Measurements from ENCODE around the gene IFT22. TPM values are rescaled to one million over a fixed set of nuclear protein-coding genes. Genes with fewer than 3 reads are reported as not detected.
"Not testable (repeated sequence)": the region's sequence is repeated elsewhere in the genome, so short reads cannot be mapped to it uniquely, and the experiment has no call there.

The IFT22 gene
- total RNA-seq, 1 experiment from 2014 or later = 21.5 TPM

- no peak for DNase-seq (ENCODE audit: unreplicated experiment)
- H3K9me3 Mint-ChIP-seq (ENCODE audit: unreplicated experiment) = no peaks in the 10 kb centered on the region
- CTCF ChIA-PET = interaction anchor here (0.5 to 1.0 kb wide), 4 partner anchors 10 to 157 kb away, joined by 3 read pairs; no protein-coding TSS in a partner anchor
- no TSS peak for BruUV-seq (replicated peaks)
- no peaks in the 10 kb centered on the region for H3K36me3 Mint-ChIP-seq (ENCODE audit: insufficient read depth, unreplicated experiment)
- H3K27ac Mint-ChIP-seq (ENCODE audit: low read depth, unreplicated experiment) = no peak within 1 kb of the TSS
- H3K4me1 Mint-ChIP-seq (ENCODE audit: insufficient read depth, unreplicated experiment) = no peaks in the 10 kb centered on the region
- no peaks in the 10 kb centered on the region for H3K27me3 Mint-ChIP-seq (ENCODE audit: insufficient read depth, unreplicated experiment)
- TF ChIP-seq, protein P1, sequence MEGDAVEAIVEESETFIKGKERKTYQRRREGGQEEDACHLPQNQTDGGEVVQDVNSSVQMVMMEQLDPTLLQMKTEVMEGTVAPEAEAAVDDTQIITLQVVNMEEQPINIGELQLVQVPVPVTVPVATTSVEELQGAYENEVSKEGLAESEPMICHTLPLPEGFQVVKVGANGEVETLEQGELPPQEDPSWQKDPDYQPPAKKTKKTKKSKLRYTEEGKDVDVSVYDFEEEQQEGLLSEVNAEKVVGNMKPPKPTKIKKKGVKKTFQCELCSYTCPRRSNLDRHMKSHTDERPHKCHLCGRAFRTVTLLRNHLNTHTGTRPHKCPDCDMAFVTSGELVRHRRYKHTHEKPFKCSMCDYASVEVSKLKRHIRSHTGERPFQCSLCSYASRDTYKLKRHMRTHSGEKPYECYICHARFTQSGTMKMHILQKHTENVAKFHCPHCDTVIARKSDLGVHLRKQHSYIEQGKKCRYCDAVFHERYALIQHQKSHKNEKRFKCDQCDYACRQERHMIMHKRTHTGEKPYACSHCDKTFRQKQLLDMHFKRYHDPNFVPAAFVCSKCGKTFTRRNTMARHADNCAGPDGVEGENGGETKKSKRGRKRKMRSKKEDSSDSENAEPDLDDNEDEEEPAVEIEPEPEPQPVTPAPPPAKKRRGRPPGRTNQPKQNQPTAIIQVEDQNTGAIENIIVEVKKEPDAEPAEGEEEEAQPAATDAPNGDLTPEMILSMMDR (IDR thresholded peaks at IDR 0.05; ENCODE audit: unreplicated experiment) = no peak
- POLR2A ChIA-PET = interaction anchor here (0.5 to 0.6 kb wide), 2 partner anchors 176 to 1023 kb away, joined by 3 read pairs; no protein-coding TSS in a partner anchor
- peak within 1 kb of the TSS; percentile 33 for H3K4me3 Mint-ChIP-seq (ENCODE audit: unreplicated experiment)
- intact Hi-C loops (cut with micrococcal nuclease) = loop anchor here (5.0 kb wide), 4 partner anchors 80 to 910 kb away; no protein-coding TSS in a partner anchor
Observed at GRCh38 chr7:101362334-101363195, 41.0 kb upstream of the IFT22 start, which contains the start of gene COL26A1. Gene COL26A1, plus strand, starts transcription at chr7:101362875. Its CDS starts 158 bp downstream, at chr7:101363033.

DNA sequence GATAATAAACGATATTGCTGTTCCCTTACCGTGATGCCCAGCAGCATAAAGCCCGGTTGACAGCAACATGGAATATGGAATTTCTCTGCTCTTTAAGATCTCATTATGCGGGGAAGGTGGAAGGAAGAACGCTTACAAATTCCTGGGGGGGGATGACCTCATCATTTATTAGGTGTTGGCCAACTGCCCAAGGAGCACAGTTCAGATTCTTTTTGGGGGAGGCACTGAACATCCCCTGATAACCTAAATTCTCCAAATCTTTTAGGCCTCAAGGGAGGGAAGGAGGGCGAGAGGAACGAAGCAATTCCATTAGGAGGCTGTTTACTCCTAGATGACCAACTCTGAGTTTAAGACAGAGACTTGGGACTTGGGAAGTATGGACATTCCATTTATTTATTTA is 35.8 kb upstream of the IFT22 start:
- ChIA-PET CTCF (interaction anchor here (0.6 kb wide), 1 partner anchor 145 kb away, joined by 3 read pairs; no protein-coding TSS in a partner anchor), POLR2A (no interaction called here)
- no peak overlapping the region for H3K4me3 Mint-ChIP-seq (ENCODE audit: unreplicated experiment)
- TF ChIP-seq, protein P1 (IDR thresholded peaks at IDR 0.05; ENCODE audit: unreplicated experiment) = no peak
- no peak overlapping the region for H3K27ac Mint-ChIP-seq (ENCODE audit: low read depth, unreplicated experiment)
- no peaks in the 10 kb centered on the region for H3K27me3 Mint-ChIP-seq (ENCODE audit: insufficient read depth, unreplicated experiment)
- H3K9me3 Mint-ChIP-seq (ENCODE audit: unreplicated experiment) = no peaks in the 10 kb centered on the region
- H3K36me3 Mint-ChIP-seq (ENCODE audit: insufficient read depth, unreplicated experiment) = no peaks in the 10 kb centered on the region
- no TSS peak for BruUV-seq (replicated peaks)
- DNase-seq (ENCODE audit: unreplicated experiment) = no peak
- H3K4me1 Mint-ChIP-seq (ENCODE audit: insufficient read depth, unreplicated experiment) = peaks cover 3% of the 10 kb centered on the region
- intact Hi-C loops (cut with micrococcal nuclease) = no loop called here

GRCh38 chr7:101352920-101353308 is 31.3 kb upstream of the IFT22 start:
- CTCF ChIA-PET = interaction anchor here (1.6 kb wide), 1 partner anchor 10 kb away, joined by 3 read pairs; the partner anchor contains the start of gene COL26A1
- POLR2A ChIA-PET = no interaction called here
- intact Hi-C loops (cut with micrococcal nuclease) = no loop called here
- peaks cover 6% of the 10 kb centered on the region for H3K4me1 Mint-ChIP-seq (ENCODE audit: insufficient read depth, unreplicated experiment)
- BruUV-seq (replicated peaks) = no TSS peak
- no peak overlapping the region for H3K4me3 Mint-ChIP-seq (ENCODE audit: unreplicated experiment)
- peaks cover 9% of the 10 kb centered on the region for H3K9me3 Mint-ChIP-seq (ENCODE audit: unreplicated experiment)
- no peaks in the 10 kb centered on the region for H3K36me3 Mint-ChIP-seq (ENCODE audit: insufficient read depth, unreplicated experiment)
- TF ChIP-seq, protein P1 (IDR thresholded peaks at IDR 0.05; ENCODE audit: unreplicated experiment) = no peak
- H3K27ac Mint-ChIP-seq (ENCODE audit: low read depth, unreplicated experiment) = no peak overlapping the region
- H3K27me3 Mint-ChIP-seq (ENCODE audit: insufficient read depth, unreplicated experiment) = no peaks in the 10 kb centered on the region
- DNase-seq (ENCODE audit: unreplicated experiment) = no peak

GRCh38 chr7:101349300-101349699 is 27.7 kb upstream of the IFT22 start:
- H3K36me3 Mint-ChIP-seq (ENCODE audit: insufficient read depth, unreplicated experiment); H3K4me3 Mint-ChIP-seq (ENCODE audit: unreplicated experiment); H3K4me1 Mint-ChIP-seq (ENCODE audit: insufficient read depth, unreplicated experiment); intact Hi-C loops (cut with micrococcal nuclease); BruUV-seq (replicated peaks); POLR2A ChIA-PET; DNase-seq (ENCODE audit: unreplicated experiment); H3K27me3 Mint-ChIP-seq (ENCODE audit: insufficient read depth, unreplicated experiment); H3K9me3 Mint-ChIP-seq (ENCODE audit: unreplicated experiment); CTCF ChIA-PET; H3K27ac Mint-ChIP-seq (ENCODE audit: low read depth, unreplicated experiment): not testable (repeated sequence)

- BruUV-seq (replicated peaks); POLR2A ChIA-PET; H3K4me1 Mint-ChIP-seq (ENCODE audit: insufficient read depth, unreplicated experiment); H3K4me3 Mint-ChIP-seq (ENCODE audit: unreplicated experiment); CTCF ChIA-PET; DNase-seq (ENCODE audit: unreplicated experiment); H3K27ac Mint-ChIP-seq (ENCODE audit: low read depth, unreplicated experiment); H3K36me3 Mint-ChIP-seq (ENCODE audit: insufficient read depth, unreplicated experiment); intact Hi-C loops (cut with micrococcal nuclease); H3K9me3 Mint-ChIP-seq (ENCODE audit: unreplicated experiment); H3K27me3 Mint-ChIP-seq (ENCODE audit: insufficient read depth, unreplicated experiment): not testable (repeated sequence)
Observed at GRCh38 chr7:101348456-101349067, 26.9 kb upstream of the IFT22 start.

Measured in MCF 10A (cell line).